ENCODE data around the gene ALAD.

The ALAD gene

GRCh38 chr9:113352006-113352405 lies 49.1 kb downstream of the ALAD start:
- TF ChIP-seq TAF1 (IDR thresholded peaks at IDR 0.05; ENCODE audit: borderline replicate concordance, low read depth, low read length), result no peak
- no peak for TF ChIP-seq POLR2A (IDR thresholded peaks at IDR 0.05; ENCODE audit: low read depth, low read length)
- DNase-seq (ENCODE audit: insufficient read length) (no peak), FAIRE-seq (no peak)

- FAIRE-seq (peak; percentile 75), DNase-seq (ENCODE audit: insufficient read length) (no peak)
These were observed 50.1 kb downstream of the ALAD start for GRCh38 chr9:113350937-113351336.

GRCh38 chr9:113350107-113350661 lies 50.9 kb downstream of the ALAD start:
- no peak for DNase-seq (ENCODE audit: insufficient read length)
- no peak for TF ChIP-seq POLR2A (IDR thresholded peaks at IDR 0.05; ENCODE audit: low read depth, low read length)
- FAIRE-seq, result no peak

More at GRCh38 chr9:113350937-113351336, 50.1 kb downstream of the ALAD start:
- no peak for TF ChIP-seq POLR2AphosphoS5 (IDR thresholded peaks at IDR 0.05; ENCODE audit: low read depth, low read length)
- no peak for TF ChIP-seq POLR2A (IDR thresholded peaks at IDR 0.05; ENCODE audit: low read depth, low read length)
- TF ChIP-seq TAF1 (IDR thresholded peaks at IDR 0.05; ENCODE audit: borderline replicate concordance, low read depth, low read length), result no peak

DNA sequence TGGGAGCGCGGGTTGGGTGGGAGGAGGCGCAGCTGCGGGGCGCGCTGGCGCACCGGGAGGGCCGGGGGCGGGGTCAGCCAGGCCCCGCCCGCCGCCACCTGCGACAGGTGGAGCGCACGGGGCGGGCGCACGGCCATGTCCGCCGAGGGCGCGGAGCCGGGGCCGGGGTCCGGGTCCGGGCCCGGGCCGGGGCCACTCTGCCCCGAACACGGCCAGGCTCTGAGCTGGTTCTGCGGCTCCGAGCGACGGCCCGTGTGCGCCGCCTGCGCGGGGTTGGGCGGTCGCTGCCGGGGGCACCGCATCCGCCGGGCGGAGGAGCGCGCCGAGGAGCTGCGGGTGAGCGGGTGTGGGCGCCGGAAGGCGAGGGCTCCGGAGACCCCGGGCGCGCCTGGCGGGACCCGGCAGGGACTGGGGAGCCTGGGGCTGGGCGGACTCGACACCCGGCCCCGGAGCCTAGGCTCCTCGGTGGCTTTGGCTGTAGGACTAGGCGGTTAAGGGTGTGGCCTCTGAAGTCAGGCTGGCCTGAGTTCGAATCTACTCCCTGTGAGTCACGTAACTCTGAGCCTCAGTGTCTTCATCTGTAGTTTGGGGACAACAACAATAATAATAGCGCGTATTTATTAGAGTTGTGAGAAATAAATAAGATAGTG lies 51.5 kb downstream of the ALAD start, which contains the start of gene BSPRY:
Gene BSPRY (plus strand): TSS at position 97 of the 650 bp plus-strand sequence. CDS start 39 bp downstream, at position 136.
- DNase-seq (ENCODE audit: insufficient read length), result peak; percentile 46

DNA sequence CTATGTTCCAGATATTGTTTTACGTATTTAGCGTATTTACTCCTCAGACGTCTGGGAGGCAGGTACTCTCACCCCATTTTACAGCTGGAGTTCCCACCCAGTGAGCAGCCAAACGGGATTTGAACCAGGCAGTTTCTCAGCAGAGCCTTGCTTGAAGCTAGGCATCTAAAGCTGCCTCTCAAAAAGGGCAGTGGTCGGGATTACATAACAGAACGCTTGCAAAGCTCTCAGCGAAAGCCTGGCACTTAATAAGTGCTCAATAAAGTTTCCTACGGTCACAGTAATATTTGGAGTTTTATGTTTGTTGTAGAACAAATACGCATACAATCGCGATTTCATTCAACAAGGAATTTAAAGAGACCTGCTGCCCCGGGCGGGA lies 52.0 kb downstream of the ALAD start:
- FAIRE-seq (no peak), DNase-seq (ENCODE audit: insufficient read length) (no peak)
- no peak for TF ChIP-seq POLR2A (IDR thresholded peaks at IDR 0.05; ENCODE audit: low read depth, low read length)
- TF ChIP-seq POLR2AphosphoS5 (IDR thresholded peaks at IDR 0.05; ENCODE audit: low read depth, low read length), result no peak
- no peak for TF ChIP-seq TAF1 (IDR thresholded peaks at IDR 0.05; ENCODE audit: borderline replicate concordance, low read depth, low read length)

More for the DNA sequence above, 51.5 kb downstream of the ALAD start, which contains the start of gene BSPRY:
- TF ChIP-seq TAF1 (IDR thresholded peaks at IDR 0.05; ENCODE audit: borderline replicate concordance, low read depth, low read length) (no peak), POLR2AphosphoS5 (IDR thresholded peaks at IDR 0.05; ENCODE audit: low read depth, low read length) (no peak), POLR2A (IDR thresholded peaks at IDR 0.05; ENCODE audit: low read depth, low read length) (no peak)
- no peak for FAIRE-seq

- FAIRE-seq (no peak), DNase-seq (ENCODE audit: insufficient read length) (no peak)
- TF ChIP-seq POLR2AphosphoS5 (IDR thresholded peaks at IDR 0.05; ENCODE audit: low read depth, low read length), result no peak
These were observed 52.6 kb downstream of the ALAD start for GRCh38 chr9:113348437-113348836.

GRCh38 chr9:113345671-113346070 lies 55.4 kb downstream of the ALAD start:
- TF ChIP-seq POLR2AphosphoS5 (IDR thresholded peaks at IDR 0.05; ENCODE audit: low read depth, low read length) (no peak), POLR2A (IDR thresholded peaks at IDR 0.05; ENCODE audit: low read depth, low read length) (no peak), TAF1 (IDR thresholded peaks at IDR 0.05; ENCODE audit: borderline replicate concordance, low read depth, low read length) (no peak)
- no peak for FAIRE-seq
- DNase-seq (ENCODE audit: insufficient read length), result no peak

GRCh38 chr9:113345190-113345589 lies 55.9 kb downstream of the ALAD start:
- FAIRE-seq, result no peak
- DNase-seq (ENCODE audit: insufficient read length), result no peak
- no peak for TF ChIP-seq TAF1 (IDR thresholded peaks at IDR 0.05; ENCODE audit: borderline replicate concordance, low read depth, low read length)

DNA sequence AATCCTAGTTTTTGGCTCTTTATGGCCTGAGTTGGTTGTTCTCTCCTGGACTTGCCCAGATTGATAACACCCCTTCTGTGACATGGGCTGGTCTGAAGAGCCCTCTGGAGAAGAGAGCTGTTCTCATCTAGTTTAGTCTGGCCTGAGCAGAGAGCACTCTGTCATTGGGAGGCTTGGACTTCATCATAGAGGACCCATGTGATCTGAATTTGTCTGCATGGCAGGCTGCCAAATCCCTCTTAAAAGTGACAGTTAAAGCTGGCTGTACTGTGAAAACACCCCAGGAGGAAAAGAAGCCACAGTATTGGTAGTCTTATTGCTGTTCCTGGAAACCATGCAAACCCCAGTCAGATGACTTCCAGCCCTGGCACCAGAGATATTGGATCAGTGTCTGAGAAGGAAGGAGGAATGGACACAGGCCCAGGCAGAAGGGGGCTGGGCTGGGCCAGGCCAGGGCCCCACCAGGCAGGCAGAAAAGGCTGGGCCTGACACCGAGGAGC lies 57.3 kb downstream of the ALAD start:
- FAIRE-seq, result no peak
- no peak for DNase-seq (ENCODE audit: insufficient read length)
- TF ChIP-seq TAF1 (IDR thresholded peaks at IDR 0.05; ENCODE audit: borderline replicate concordance, low read depth, low read length), result no peak
- no peak for TF ChIP-seq POLR2A (IDR thresholded peaks at IDR 0.05; ENCODE audit: low read depth, low read length)
- no peak for TF ChIP-seq POLR2AphosphoS5 (IDR thresholded peaks at IDR 0.05; ENCODE audit: low read depth, low read length)

- no peak for FAIRE-seq
- DNase-seq (ENCODE audit: insufficient read length), result no peak
- TF ChIP-seq TAF1 (IDR thresholded peaks at IDR 0.05; ENCODE audit: borderline replicate concordance, low read depth, low read length) (no peak), POLR2AphosphoS5 (IDR thresholded peaks at IDR 0.05; ENCODE audit: low read depth, low read length) (no peak)
These were observed 59.2 kb downstream of the ALAD start for GRCh38 chr9:113341712-113342410.

- peak; percentile 73; the same call in 1 of the 2 replicates for TF ChIP-seq POLR2A (IDR thresholded peaks at IDR 0.05; ENCODE audit: low read depth, low read length)
- peak; percentile 70; the same call in 1 of the 2 replicates for TF ChIP-seq POLR2AphosphoS5 (IDR thresholded peaks at IDR 0.05; ENCODE audit: low read depth, low read length)
- peak; percentile 66; the same call in 1 of the 2 replicates for TF ChIP-seq TAF1 (IDR thresholded peaks at IDR 0.05; ENCODE audit: borderline replicate concordance, low read depth, low read length)
- peak; percentile 86 for FAIRE-seq
These were observed 60.9 kb downstream of the ALAD start, which contains the start of gene WDR31 for GRCh38 chr9:113340011-113340699. TSS of gene WDR31 (minus strand) at chr9:113340275. CDS start at chr9:113332022, 8,253 bp downstream.

More at GRCh38 chr9:113340011-113340699, 60.9 kb downstream of the ALAD start, which contains the start of gene WDR31:
- DNase-seq (ENCODE audit: insufficient read length), result peak; percentile 91
